ENCODE measurements around the gene CASP9. TPM values are rescaled to one million over a fixed set of nuclear protein-coding genes. Genes with fewer than 3 reads are reported as not detected.

CASP9 gene
- total RNA-seq, 1 donor from 2014 or later, result 8.5 TPM

GRCh38 chr1:15513192-15513591 lies 10.8 kb downstream of the CASP9 start:
- H3K9me3 ChIP-seq (ENCODE audit: insufficient read depth, low read depth, low read length), result no peaks in the 10 kb centered on the region
- no peaks in the 10 kb centered on the region for H3K27me3 Mint-ChIP-seq (ENCODE audit: low read depth, unreplicated experiment)
- no peaks in the 10 kb centered on the region for H3K27me3 ChIP-seq (ENCODE audit: insufficient read depth, low read length)
- no peak for TF ChIP-seq CTCF (IDR thresholded peaks at IDR 0.05; ENCODE audit: insufficient read depth, low read depth, low read length)
- TF ChIP-seq EZH2 (IDR thresholded peaks at IDR 0.05; ENCODE audit: insufficient read depth, low read length), result no peak
- DNase-seq (ENCODE audit: low read depth) (no peak), FAIRE-seq (no peak)
- no peak overlapping the region for H3K4me3 Mint-ChIP-seq (ENCODE audit: unreplicated experiment)
- H3K4me1 Mint-ChIP-seq (ENCODE audit: low read depth, unreplicated experiment), result no peaks in the 10 kb centered on the region
- peaks cover 14% of the 10 kb centered on the region for H3K36me3 Mint-ChIP-seq (ENCODE audit: low read depth, unreplicated experiment)
- H3K79me2 ChIP-seq (ENCODE audit: insufficient read depth, low read length), result no peaks in the 10 kb centered on the region
- H3K36me3 ChIP-seq (ENCODE audit: insufficient read depth, low read length), result no peaks in the 10 kb centered on the region
- H3K4me3 ChIP-seq (ENCODE audit: insufficient read depth, low read depth, low read length), result no peak overlapping the region
- no peak overlapping the region for H3K27ac ChIP-seq (ENCODE audit: low read depth, low read length)
- no peak overlapping the region for H3K27ac Mint-ChIP-seq (ENCODE audit: unreplicated experiment)
- no peaks in the 10 kb centered on the region for H3K4me1 ChIP-seq (ENCODE audit: insufficient read depth, low read length)
- no peak overlapping the region for H2AFZ ChIP-seq (ENCODE audit: low read depth, low read length)
- H3K9ac ChIP-seq (ENCODE audit: low read length), result no peak overlapping the region
- no peaks in the 10 kb centered on the region for H4K20me1 ChIP-seq (ENCODE audit: insufficient read depth, low read length)
- H3K9me3 Mint-ChIP-seq (ENCODE audit: unreplicated experiment), result no peaks in the 10 kb centered on the region
- no peak overlapping the region for H3K4me2 ChIP-seq (ENCODE audit: low read length)

GRCh38 chr1:15510611-15511405 lies 13.2 kb downstream of the CASP9 start:
- Histone ChIP-seq H3K4me1 (ENCODE audit: insufficient read depth, low read length) (no peaks in the 10 kb centered on the region), H3K36me3 (ENCODE audit: insufficient read depth, low read length) (no peaks in the 10 kb centered on the region), H3K9me3 (ENCODE audit: insufficient read depth, low read depth, low read length) (no peaks in the 10 kb centered on the region), H3K27ac (ENCODE audit: low read depth, low read length) (no peak overlapping the region), H3K27me3 (ENCODE audit: insufficient read depth, low read length) (no peaks in the 10 kb centered on the region), H2AFZ (ENCODE audit: low read depth, low read length) (no peak overlapping the region), H3K4me2 (ENCODE audit: low read length) (no peak overlapping the region), H3K9ac (ENCODE audit: low read length) (no peak overlapping the region), H3K4me3 (ENCODE audit: insufficient read depth, low read depth, low read length) (no peak overlapping the region), H3K79me2 (ENCODE audit: insufficient read depth, low read length) (no peaks in the 10 kb centered on the region), H4K20me1 (ENCODE audit: insufficient read depth, low read length) (no peaks in the 10 kb centered on the region)
- no peaks in the 10 kb centered on the region for H3K27me3 Mint-ChIP-seq (ENCODE audit: low read depth, unreplicated experiment)
- H3K4me1 Mint-ChIP-seq (ENCODE audit: low read depth, unreplicated experiment), result no peaks in the 10 kb centered on the region
- peak overlapping the region; percentile 41 for H3K27ac Mint-ChIP-seq (ENCODE audit: unreplicated experiment)
- FAIRE-seq (no peak), DNase-seq (ENCODE audit: low read depth) (no peak)
- TF ChIP-seq EZH2 (IDR thresholded peaks at IDR 0.05; ENCODE audit: insufficient read depth, low read length) (no peak), CTCF (IDR thresholded peaks at IDR 0.05; ENCODE audit: insufficient read depth, low read depth, low read length) (no peak)
- H3K4me3 Mint-ChIP-seq (ENCODE audit: unreplicated experiment), result no peak overlapping the region
- peaks cover 14% of the 10 kb centered on the region for H3K36me3 Mint-ChIP-seq (ENCODE audit: low read depth, unreplicated experiment)
- no peaks in the 10 kb centered on the region for H3K9me3 Mint-ChIP-seq (ENCODE audit: unreplicated experiment)

- Mint-ChIP-seq H3K27ac (ENCODE audit: unreplicated experiment) (no peak overlapping the region), H3K4me1 (ENCODE audit: low read depth, unreplicated experiment) (no peaks in the 10 kb centered on the region), H3K9me3 (ENCODE audit: unreplicated experiment) (no peaks in the 10 kb centered on the region), H3K4me3 (ENCODE audit: unreplicated experiment) (no peak overlapping the region), H3K36me3 (ENCODE audit: low read depth, unreplicated experiment) (peaks cover 14% of the 10 kb centered on the region), H3K27me3 (ENCODE audit: low read depth, unreplicated experiment) (no peaks in the 10 kb centered on the region)
- H3K4me3 ChIP-seq (ENCODE audit: insufficient read depth, low read depth, low read length), result no peak overlapping the region
- H3K36me3 ChIP-seq (ENCODE audit: insufficient read depth, low read length), result no peaks in the 10 kb centered on the region
- H3K4me1 ChIP-seq (ENCODE audit: insufficient read depth, low read length), result no peaks in the 10 kb centered on the region
- no peaks in the 10 kb centered on the region for H4K20me1 ChIP-seq (ENCODE audit: insufficient read depth, low read length)
- no peak for DNase-seq (ENCODE audit: low read depth)
- no peaks in the 10 kb centered on the region for H3K79me2 ChIP-seq (ENCODE audit: insufficient read depth, low read length)
- H3K9ac ChIP-seq (ENCODE audit: low read length), result no peak overlapping the region
- no peak overlapping the region for H3K27ac ChIP-seq (ENCODE audit: low read depth, low read length)
- H3K9me3 ChIP-seq (ENCODE audit: insufficient read depth, low read depth, low read length), result no peaks in the 10 kb centered on the region
- no peaks in the 10 kb centered on the region for H3K27me3 ChIP-seq (ENCODE audit: insufficient read depth, low read length)
- H3K4me2 ChIP-seq (ENCODE audit: low read length), result peak overlapping the region; percentile 22
- TF ChIP-seq EZH2 (IDR thresholded peaks at IDR 0.05; ENCODE audit: insufficient read depth, low read length) (no peak), CTCF (IDR thresholded peaks at IDR 0.05; ENCODE audit: insufficient read depth, low read depth, low read length) (no peak)
- no peak for FAIRE-seq
- H2AFZ ChIP-seq (ENCODE audit: low read depth, low read length), result no peak overlapping the region
Observed at GRCh38 chr1:15509586-15509985, 14.4 kb downstream of the CASP9 start.
